Measurements from ENCODE around the gene CTDSPL. TPM values are rescaled to one million over a fixed set of nuclear protein-coding genes. Genes with fewer than 3 reads are reported as not detected.
A peak's percentile ranks its signal among the peaks of the same experiment; 100 is the strongest.

Gene CTDSPL
- total and polyA plus RNA-seq, 7 experiments from 2014 or later, result 0.15 to 5.6 (median 1.7) TPM

- Histone ChIP-seq H3K4me1 (ENCODE audit: control insufficient read depth in 2 of 2, insufficient read depth in 2 of 2, low read length in 2 of 2) (peaks cover 0 to 14% of the 10 kb centered on the region in 2 donors), H3K4me3 (ENCODE audit: low read length) (no peak overlapping the region), H3K36me3 (ENCODE audit: control insufficient read depth in 2 of 3, insufficient read depth in 3 of 3, low read length in 3 of 3) (peaks cover 0 to 5% (median 0%) of the 10 kb centered on the region in 3 experiments), H3K27ac (ENCODE audit: low read depth, low read length) (no peak overlapping the region), H3K9me3 (ENCODE audit: control insufficient read depth in 2 of 3, low read length in 3 of 3) (no peaks in the 10 kb centered on the region), H3K27me3 (ENCODE audit: control insufficient read depth in 2 of 2, insufficient read depth in 2 of 2, low read length in 2 of 2) (no peaks in the 10 kb centered on the region)
- ChIA-PET CTCF (interaction anchor here (0.7 to 1.7 kb wide), 3 partner anchors 133 to 630 kb away, joined by 3 to 5 read pairs (median 3); no protein-coding TSS in a partner anchor), POLR2A (interaction anchor here (0.7 kb wide), 2 partner anchors 138 to 280 kb away, joined by 3 read pairs; no protein-coding TSS in a partner anchor)
- peak overlapping the region in 4 of 9 donors; percentile 37 to 88 (median 68) for H3K27ac Mint-ChIP-seq
- H3K9me3 Mint-ChIP-seq, result no peaks in the 10 kb centered on the region
- DNase-seq (no peak), ATAC-seq (no peak)
- peaks cover 0 to 28% (median 0%) of the 10 kb centered on the region in 5 donors for H3K27me3 Mint-ChIP-seq
- intact Hi-C loops (cut with micrococcal nuclease), result loop anchor here in 1 of 2 donors (5.0 kb wide), 1 partner anchor 488 kb away; the partner anchor contains the start of gene XYLB
- peaks cover 0 to 2% (median 0%) of the 10 kb centered on the region in 5 donors for H3K36me3 Mint-ChIP-seq
- peak overlapping the region in 5 of 10 donors; percentile 14 to 90 (median 51) for H3K4me3 Mint-ChIP-seq
- peaks cover 12 to 33% (median 19%) of the 10 kb centered on the region in 7 donors for H3K4me1 Mint-ChIP-seq
Measured at GRCh38 chr3:37859354-37859753, 2.3 kb upstream of the CTDSPL start.

GRCh38 chr3:37859908-37860199, 1.8 kb upstream of the CTDSPL start:
- intact Hi-C loops (cut with micrococcal nuclease), result loop anchor here in 1 of 2 donors (5.0 kb wide), 1 partner anchor 487 kb away; the partner anchor contains the start of gene XYLB
- CTCF ChIA-PET, result interaction anchor here (1.7 kb wide), 1 partner anchor 144 kb away, joined by 5 read pairs; no protein-coding TSS in a partner anchor
- H3K9me3 ChIP-seq (ENCODE audit: control insufficient read depth in 2 of 3, low read length in 3 of 3), result no peaks in the 10 kb centered on the region
- no peak for ATAC-seq
- Mint-ChIP-seq H3K4me3 (peak overlapping the region; percentile 76 to 98 (median 89)), H3K36me3 (peaks cover 0 to 2% (median 0%) of the 10 kb centered on the region in 5 donors), H3K27me3 (peaks cover 0 to 30% (median 0%) of the 10 kb centered on the region in 5 donors), H3K27ac (peak overlapping the region in 7 of 9 donors; percentile 53 to 92 (median 88)), H3K4me1 (peaks cover 12 to 33% (median 21%) of the 10 kb centered on the region in 7 donors), H3K9me3 (no peaks in the 10 kb centered on the region)
- POLR2A ChIA-PET, result interaction anchor here (0.7 kb wide), 2 partner anchors 137 to 279 kb away, joined by 3 read pairs; no protein-coding TSS in a partner anchor
- H3K36me3 ChIP-seq (ENCODE audit: control insufficient read depth in 2 of 3, insufficient read depth in 3 of 3, low read length in 3 of 3), result peaks cover 0 to 5% (median 0%) of the 10 kb centered on the region in 3 experiments
- no peaks in the 10 kb centered on the region for H3K27me3 ChIP-seq (ENCODE audit: control insufficient read depth in 2 of 2, insufficient read depth in 2 of 2, low read length in 2 of 2)
- peaks cover 0 to 14% of the 10 kb centered on the region in 2 donors for H3K4me1 ChIP-seq (ENCODE audit: control insufficient read depth in 2 of 2, insufficient read depth in 2 of 2, low read length in 2 of 2)
- peak overlapping the region; percentile 76 for H3K4me3 ChIP-seq (ENCODE audit: low read length)
- H3K27ac ChIP-seq (ENCODE audit: low read depth, low read length), result peak overlapping the region; percentile 68
- DNase-seq, result no peak

GRCh38 chr3:37862219-37862902, 681 bp downstream of the CTDSPL start:
- ChIA-PET POLR2A (no interaction called here), CTCF (interaction anchor here (0.9 kb wide), 1 partner anchor 104 kb away, joined by 3 read pairs; no protein-coding TSS in a partner anchor)
- Histone ChIP-seq H3K36me3 (ENCODE audit: control insufficient read depth in 2 of 3, insufficient read depth in 3 of 3, low read length in 3 of 3) (peaks cover 0 to 5% (median 0%) of the 10 kb centered on the region in 3 experiments), H3K4me3 (ENCODE audit: low read length) (no peak overlapping the region), H3K27ac (ENCODE audit: low read depth, low read length) (no peak overlapping the region), H3K9me3 (ENCODE audit: control insufficient read depth in 2 of 3, low read length in 3 of 3) (no peaks in the 10 kb centered on the region), H3K27me3 (ENCODE audit: control insufficient read depth in 2 of 2, insufficient read depth in 2 of 2, low read length in 2 of 2) (no peaks in the 10 kb centered on the region), H3K4me1 (ENCODE audit: control insufficient read depth in 2 of 2, insufficient read depth in 2 of 2, low read length in 2 of 2) (peaks cover 0 to 14% of the 10 kb centered on the region in 2 donors)
- H3K4me1 Mint-ChIP-seq, result peaks cover 12 to 36% (median 24%) of the 10 kb centered on the region in 7 donors
- intact Hi-C loops (cut with micrococcal nuclease), result no loop called here
- DNase-seq (peak in 8 of 9 donors; percentile 19 to 69 (median 44)), ATAC-seq (peak; percentile 28)
- H3K36me3 Mint-ChIP-seq, result peaks cover 0 to 2% (median 0%) of the 10 kb centered on the region in 5 donors
- H3K27ac Mint-ChIP-seq, result peak overlapping the region; percentile 12 to 93 (median 67)
- peaks cover 0 to 51% (median 0%) of the 10 kb centered on the region in 5 donors for H3K27me3 Mint-ChIP-seq
- no peaks in the 10 kb centered on the region for H3K9me3 Mint-ChIP-seq
- peak overlapping the region; percentile 68 to 98 (median 86) for H3K4me3 Mint-ChIP-seq

GRCh38 chr3:37862903-37863815, 1.5 kb downstream of the CTDSPL start:
- Histone ChIP-seq H3K4me3 (ENCODE audit: low read length) (no peak overlapping the region), H3K27me3 (ENCODE audit: control insufficient read depth in 2 of 2, insufficient read depth in 2 of 2, low read length in 2 of 2) (no peaks in the 10 kb centered on the region), H3K9me3 (ENCODE audit: control insufficient read depth in 2 of 3, low read length in 3 of 3) (no peaks in the 10 kb centered on the region), H3K36me3 (ENCODE audit: control insufficient read depth in 2 of 3, insufficient read depth in 3 of 3, low read length in 3 of 3) (peaks cover 0 to 5% (median 0%) of the 10 kb centered on the region in 3 experiments), H3K4me1 (ENCODE audit: control insufficient read depth in 2 of 2, insufficient read depth in 2 of 2, low read length in 2 of 2) (peaks cover 0 to 14% of the 10 kb centered on the region in 2 donors), H3K27ac (ENCODE audit: low read depth, low read length) (no peak overlapping the region)
- peak overlapping the region in 8 of 9 donors; percentile 12 to 93 (median 72) for H3K27ac Mint-ChIP-seq
- POLR2A ChIA-PET, result no interaction called here
- H3K4me1 Mint-ChIP-seq, result peaks cover 12 to 36% (median 24%) of the 10 kb centered on the region in 7 donors
- CTCF ChIA-PET, result interaction anchor here (0.6 to 1.3 kb wide), 4 partner anchors 63 to 1545 kb away, joined by 3 to 4 read pairs (median 3); no protein-coding TSS in a partner anchor
- DNase-seq (peak in 1 of 9 donors; percentile 10), ATAC-seq (no peak)
- H3K36me3 Mint-ChIP-seq, result peaks cover 0 to 2% (median 0%) of the 10 kb centered on the region in 5 donors
- intact Hi-C loops (cut with micrococcal nuclease), result no loop called here
- peaks cover 0 to 46% (median 0%) of the 10 kb centered on the region in 5 donors for H3K27me3 Mint-ChIP-seq
- H3K4me3 Mint-ChIP-seq, result peak overlapping the region; percentile 68 to 98 (median 86)
- no peaks in the 10 kb centered on the region for H3K9me3 Mint-ChIP-seq

GRCh38 chr3:37863949-37864822, 2.5 kb downstream of the CTDSPL start:
- Histone ChIP-seq H3K27me3 (ENCODE audit: control insufficient read depth in 2 of 2, insufficient read depth in 2 of 2, low read length in 2 of 2) (no peaks in the 10 kb centered on the region), H3K4me1 (ENCODE audit: control insufficient read depth in 2 of 2, insufficient read depth in 2 of 2, low read length in 2 of 2) (peaks cover 0 to 14% of the 10 kb centered on the region in 2 donors), H3K4me3 (ENCODE audit: low read length) (no peak overlapping the region), H3K36me3 (ENCODE audit: control insufficient read depth in 2 of 3, insufficient read depth in 3 of 3, low read length in 3 of 3) (peaks cover 0 to 5% (median 0%) of the 10 kb centered on the region in 3 experiments), H3K27ac (ENCODE audit: low read depth, low read length) (no peak overlapping the region), H3K9me3 (ENCODE audit: control insufficient read depth in 2 of 3, low read length in 3 of 3) (no peaks in the 10 kb centered on the region)
- DNase-seq (no peak), ATAC-seq (no peak)
- peaks cover 12 to 33% (median 24%) of the 10 kb centered on the region in 7 donors for H3K4me1 Mint-ChIP-seq
- H3K36me3 Mint-ChIP-seq, result peaks cover 0 to 2% (median 0%) of the 10 kb centered on the region in 5 donors
- peak overlapping the region in 4 of 10 donors; percentile 32 to 98 (median 57) for H3K4me3 Mint-ChIP-seq
- POLR2A ChIA-PET, result no interaction called here
- no peaks in the 10 kb centered on the region for H3K9me3 Mint-ChIP-seq
- H3K27ac Mint-ChIP-seq, result peak overlapping the region in 6 of 9 donors; percentile 53 to 78 (median 62)
- CTCF ChIA-PET, result interaction anchor here (0.6 to 1.3 kb wide), 2 partner anchors 62 to 93 kb away, joined by 3 to 4 read pairs; no protein-coding TSS in a partner anchor
- intact Hi-C loops (cut with micrococcal nuclease), result loop anchor here in 1 of 2 donors (1.0 kb wide), 1 partner anchor 9 kb away; no protein-coding TSS in a partner anchor
- H3K27me3 Mint-ChIP-seq, result peaks cover 0 to 53% (median 0%) of the 10 kb centered on the region in 5 donors
